ENCODE measurements around the gene UPF1.

GRCh38 chr19:18847549-18848463 lies 16.0 kb downstream of the UPF1 start:
- TF ChIP-seq CTCF (IDR thresholded peaks at IDR 0.05), result no peak
- no peak for TF ChIP-seq POLR2A (IDR thresholded peaks at IDR 0.05)

All from Peyer's patch (tissue), 4 donors.